Heart left ventricle (tissue), 16 donors: ENCODE measurements around the gene MALRD1. TPM values are rescaled to one million over a fixed set of nuclear protein-coding genes. Genes with fewer than 3 reads are reported as not detected.

Source experiments
- ATAC-seq, 4 donors: fragments of 200-7000 bp; cut with Tn5 transposase; one replicate each; pipeline ENCODE4 v1.9.1; 2020 to 2022; ENCODE audit warnings: moderate library complexity in 4 of 4, mild to moderate bottlenecking in 3 of 4, moderate number of reproducible peaks in 1 of 4
- DNase-seq, 5 donors: peaks; one replicate each; pipeline ENCODE4 v3.0.0-alpha.2; 2020
- H3K27ac ChIP-seq, 12 donors: fragments of 200-600 bp; sonication (generic) in 4 of 12; one replicate each; pipeline versions ENCODE4 v1.5.0 to v1.8.0; 2016 to 2022; ENCODE audit warnings: mild to moderate bottlenecking in 2 of 12
- H3K27me3 ChIP-seq, 9 donors: fragments of 200-600 bp; sonication (generic) in 2 of 9; one replicate each; pipeline versions ENCODE4 v1.5.1 to v1.8.0; 2016 to 2022; ENCODE audit warnings: mild to moderate bottlenecking in 3 of 9
- H3K36me3 ChIP-seq, 9 donors: fragments of 200-600 bp; sonication (generic) in 2 of 9; one replicate each; pipeline versions ENCODE4 v1.5.0 to v1.8.0; 2018 to 2022; ENCODE audit warnings: mild to moderate bottlenecking in 2 of 9
- H3K4me1 ChIP-seq, 12 donors: fragments of 200-600 bp; sonication (generic) in 4 of 12; one replicate each; pipeline versions ENCODE4 v1.5.0 to v1.8.0; 2016 to 2022; ENCODE audit warnings: mild to moderate bottlenecking in 3 of 12
- H3K4me3 ChIP-seq, 12 donors: fragments of 200-600 bp; sonication (generic) in 4 of 12; one replicate each; pipeline versions ENCODE4 v1.5.0 to v1.8.0; 2017 to 2022; ENCODE audit warnings: mild to moderate bottlenecking in 9 of 12, moderate library complexity in 4 of 12
- H3K9me3 ChIP-seq, 12 donors: fragments of 200-600 bp; sonication (generic) in 4 of 12; one replicate each; pipeline versions ENCODE4 v1.5.0 to v1.8.0; 2016 to 2022; ENCODE audit warnings: mild to moderate bottlenecking in 1 of 12
- POLR2A ChIP-seq, 2 donors: fragments of 450-650 bp; IDR thresholded peaks; one replicate each; pipeline ENCODE4 v1.6.1; 2017; ENCODE audit warnings: antibody characterized with exemption in 2 of 2, mild to moderate bottlenecking in 2 of 2, moderate library complexity in 2 of 2
- WGBS, 4 donors: extraction: QIAGEN DNeasy Blood & Tissue Kit in 2 of 4; methylation state at CpG; one replicate each; pipeline versions ENCODE4 v1.1.5 to v1.1.7; 2013 to 2018; 5-methylcytosine and 5-hydroxymethylcytosine counted together
- intact Hi-C, 10 donors: fragments of 100-400 bp; cut with DNase I; formaldehyde crosslinking; loops; one replicate each; pipeline versions ENCODE4 v1.11.1 to v1.14.2; 2022
- polyA plus RNA-seq, 2 donors: library from polyadenylated mRNA; stranded (reverse); fragments of 200-250 nt; gene quantifications; one replicate each; pipeline ENCODE4 v1.2.3, GENCODE V29; 2013
- total RNA-seq, 9 donors: library from RNA; depleted of rRNA in 2 of 9; stranded (reverse); fragments of >200 nt in 2 of 9; fragmentation: NEBNext Ultra II Directional in 3 of 9; extraction: Animal tissue kit (Norgen Biotek cat#: 25700) in 3 of 9; gene quantifications; one replicate each; pipeline versions ENCODE4 v1.1.0 to v1.2.4, GENCODE V29; 2016 to 2023
- TF ChIP-seq, protein P1 (sequence below), 12 donors: fragments of 200-600 bp; sonication (generic) in 4 of 12; IDR thresholded peaks; one replicate each; pipeline versions ENCODE4 v1.5.0 to v1.8.0; 2018 to 2022; ENCODE audit warnings: antibody characterized with exemption in 12 of 12, mild to moderate bottlenecking in 5 of 12
- donor health status: ischemic (EF 13 %, LVEDD 7.1; RV severe dilation, severe dysfunction).
- donor health status: healthy with polysubstance abuse.
- donor health status: DM: no; HTN: yes; CAD: no.
- donor health status: DM: no; HTN: no; CAD: no.
- donor health status: ischemic (EF 25% LVEDD 6.9; RV normal size, moderate dysfunction).
- donor health status: ischemic (EF 25% LVEDD 5.7; RV mildly dilated, moderate dysfunction).
- donor health status: healthy.
- donor health status: DM: yes; HTN: yes; CAD: no.
- donor health status: ischemic (EF 35%, LVEDD 5.7; RV mildly dilated, moderate dysfunction).
- donor health status: nonischemic (EF 11% LVEDD 7.7; RV severe dilation, severe dysfunction).
- donor health status: DM: yes; HTN: yes; CAD: no.
- donor health status: PGD.
- donor health status: ischemic (EF 29% LVEDD 5.4; RV normal size, mild dysfunction).
- donor health status: nonischemic (EF 23%, LVEDD 6.1; RV moderate dilation, normal function).

The MALRD1 gene
- total and polyA plus RNA-seq, 11 donors = 0.12 to 1.1 (median 0.37) TPM; not detected in 1

DNA sequence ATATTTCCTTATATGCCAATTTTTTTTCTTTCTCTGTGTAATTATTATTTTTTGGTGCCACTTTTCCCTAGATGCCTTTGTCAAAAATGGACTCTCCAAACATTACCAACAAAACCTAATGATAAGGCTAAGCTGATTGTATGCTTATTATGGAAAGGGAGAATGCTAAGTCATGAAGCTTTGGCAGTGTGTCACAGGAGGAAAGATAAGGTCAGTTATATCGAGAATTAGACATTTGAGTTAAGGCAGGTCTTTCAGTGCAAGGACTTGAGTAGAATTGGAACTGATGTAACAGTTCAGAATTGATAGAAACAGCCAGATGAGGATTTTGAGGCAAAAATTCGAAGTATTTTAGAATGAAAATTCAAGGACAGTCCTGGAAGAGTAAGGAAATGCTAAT, 16.8 kb upstream of the MALRD1 start:
- no peaks in the 10 kb centered on the region for H3K36me3 ChIP-seq
- WGBS, 4 donors = 40 to 56% (median 52%) methylated on average over 2 of the region's 2 CpGs
- peaks cover 0 to 5% (median 0%) of the 10 kb centered on the region in 12 donors for H3K9me3 ChIP-seq
- ATAC-seq = peak in 1 of 4 donors; percentile 68
- H3K27me3 ChIP-seq = no peaks in the 10 kb centered on the region
- H3K27ac ChIP-seq = no peak overlapping the region
- no peak overlapping the region for H3K4me3 ChIP-seq
- H3K4me1 ChIP-seq = no peaks in the 10 kb centered on the region
- intact Hi-C loops = no loop called here
- TF ChIP-seq, protein P1, sequence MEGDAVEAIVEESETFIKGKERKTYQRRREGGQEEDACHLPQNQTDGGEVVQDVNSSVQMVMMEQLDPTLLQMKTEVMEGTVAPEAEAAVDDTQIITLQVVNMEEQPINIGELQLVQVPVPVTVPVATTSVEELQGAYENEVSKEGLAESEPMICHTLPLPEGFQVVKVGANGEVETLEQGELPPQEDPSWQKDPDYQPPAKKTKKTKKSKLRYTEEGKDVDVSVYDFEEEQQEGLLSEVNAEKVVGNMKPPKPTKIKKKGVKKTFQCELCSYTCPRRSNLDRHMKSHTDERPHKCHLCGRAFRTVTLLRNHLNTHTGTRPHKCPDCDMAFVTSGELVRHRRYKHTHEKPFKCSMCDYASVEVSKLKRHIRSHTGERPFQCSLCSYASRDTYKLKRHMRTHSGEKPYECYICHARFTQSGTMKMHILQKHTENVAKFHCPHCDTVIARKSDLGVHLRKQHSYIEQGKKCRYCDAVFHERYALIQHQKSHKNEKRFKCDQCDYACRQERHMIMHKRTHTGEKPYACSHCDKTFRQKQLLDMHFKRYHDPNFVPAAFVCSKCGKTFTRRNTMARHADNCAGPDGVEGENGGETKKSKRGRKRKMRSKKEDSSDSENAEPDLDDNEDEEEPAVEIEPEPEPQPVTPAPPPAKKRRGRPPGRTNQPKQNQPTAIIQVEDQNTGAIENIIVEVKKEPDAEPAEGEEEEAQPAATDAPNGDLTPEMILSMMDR (IDR thresholded peaks at IDR 0.05) = no peak
- TF ChIP-seq POLR2A (IDR thresholded peaks at IDR 0.05) = no peak
- DNase-seq = no peak

DNA sequence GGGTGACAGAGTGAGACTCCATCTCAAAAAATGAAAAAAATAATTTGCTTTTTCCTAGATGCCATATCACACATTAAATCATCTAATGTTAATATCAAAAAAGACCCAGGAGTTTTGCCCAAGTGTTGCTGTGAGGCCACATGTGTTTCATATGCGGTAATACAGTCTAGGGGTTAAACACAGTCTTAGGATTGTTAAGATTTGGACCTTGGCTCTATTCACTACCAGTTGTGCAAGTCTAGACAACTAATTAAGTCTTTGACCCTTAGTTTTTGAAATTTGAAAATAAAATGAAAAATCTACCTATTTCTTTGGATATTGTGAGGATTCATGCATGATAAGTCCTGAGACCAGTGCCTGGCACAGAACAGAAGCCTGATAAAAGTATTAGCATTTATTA, 14.9 kb upstream of the MALRD1 start:
- intact Hi-C loops = no loop called here
- Histone ChIP-seq H3K4me1 (no peaks in the 10 kb centered on the region), H3K27ac (no peak overlapping the region), H3K27me3 (no peaks in the 10 kb centered on the region), H3K36me3 (no peaks in the 10 kb centered on the region), H3K9me3 (peaks cover 0 to 5% (median 0%) of the 10 kb centered on the region in 12 donors), H3K4me3 (no peak overlapping the region)
- TF ChIP-seq POLR2A (IDR thresholded peaks at IDR 0.05) = no peak
- TF ChIP-seq, protein P1 (IDR thresholded peaks at IDR 0.05) = no peak
- 89 to 100% (median 97%) methylated on average over 1 of the region's 1 CpG for WGBS, 4 donors
- DNase-seq (no peak), ATAC-seq (no peak)

DNA sequence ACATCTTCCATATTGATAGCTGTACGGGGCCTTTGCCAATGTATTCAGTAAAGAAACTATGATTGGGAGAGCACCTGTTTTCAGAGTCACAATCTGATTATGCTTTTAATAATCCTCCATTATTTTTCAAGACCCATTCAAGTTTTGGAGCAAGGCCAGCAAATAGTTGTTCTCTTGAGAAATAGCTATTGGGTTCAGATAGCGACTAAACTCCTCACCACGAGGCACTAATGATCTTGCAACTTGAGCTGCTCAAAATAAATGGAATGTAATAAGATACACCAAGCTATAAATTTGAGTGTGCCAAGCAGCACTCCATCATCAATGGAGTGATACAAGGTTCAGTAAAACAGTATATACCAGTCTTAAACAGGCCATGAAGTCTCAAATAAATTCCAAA, 7.4 kb upstream of the MALRD1 start:
- ATAC-seq = no peak
- H3K4me1 ChIP-seq = no peaks in the 10 kb centered on the region
- H3K4me3 ChIP-seq = no peak overlapping the region
- WGBS, 4 donors = 61 to 74% (median 67%) methylated on average over 3 of the region's 3 CpGs
- intact Hi-C loops = no loop called here
- no peaks in the 10 kb centered on the region for H3K27me3 ChIP-seq
- H3K9me3 ChIP-seq = no peaks in the 10 kb centered on the region
- no peak overlapping the region for H3K27ac ChIP-seq
- no peak for TF ChIP-seq POLR2A (IDR thresholded peaks at IDR 0.05)
- TF ChIP-seq, protein P1 (IDR thresholded peaks at IDR 0.05) = no peak
- no peaks in the 10 kb centered on the region for H3K36me3 ChIP-seq
- no peak for DNase-seq

DNA sequence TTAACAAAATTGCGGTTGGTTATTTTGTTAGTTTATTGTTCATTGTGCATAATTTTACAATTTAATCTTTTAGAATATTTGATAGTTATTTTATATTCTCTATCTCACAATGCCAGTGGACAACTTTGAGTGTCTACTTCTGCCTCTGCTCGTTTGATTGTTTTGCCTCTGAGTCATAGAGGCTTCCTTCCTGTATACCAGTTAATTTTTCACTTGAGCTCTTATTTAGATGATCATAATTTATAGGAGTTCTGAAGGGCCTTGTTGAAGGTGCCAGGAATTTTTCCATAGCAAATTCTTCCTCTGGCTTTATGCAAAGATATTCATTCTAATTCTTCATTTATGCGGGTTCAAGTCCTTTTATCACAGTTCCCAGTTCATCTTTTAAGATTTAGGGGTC, 5.2 kb upstream of the MALRD1 start:
- no peaks in the 10 kb centered on the region for H3K27me3 ChIP-seq
- no peaks in the 10 kb centered on the region for H3K9me3 ChIP-seq
- H3K4me3 ChIP-seq = no peak overlapping the region
- no peak for ATAC-seq
- no peaks in the 10 kb centered on the region for H3K36me3 ChIP-seq
- no peak for DNase-seq
- WGBS, 4 donors = 63 to 74% (median 73%) methylated on average over 3 of the region's 3 CpGs
- H3K27ac ChIP-seq = no peak overlapping the region
- no peak for TF ChIP-seq POLR2A (IDR thresholded peaks at IDR 0.05)
- TF ChIP-seq, protein P1 (IDR thresholded peaks at IDR 0.05) = no peak
- intact Hi-C loops = no loop called here
- no peaks in the 10 kb centered on the region for H3K4me1 ChIP-seq
